ENCODE measurements around the gene ENO2.

Gene ENO2

GRCh38 chr12:6932766-6933165 lies 18.4 kb downstream of the ENO2 start:
- no peaks in the 10 kb centered on the region for H3K9me3 ChIP-seq (ENCODE audit: control insufficient read depth in 5 of 5, low read length in 5 of 5)
- H3K4me3 ChIP-seq (ENCODE audit: low read depth in 1 of 5, low read length in 5 of 5), result no peak overlapping the region
- H3K27me3 ChIP-seq (ENCODE audit: control insufficient read depth in 5 of 5, insufficient read depth in 4 of 5, low read length in 5 of 5), result no peaks in the 10 kb centered on the region
- H3K27ac ChIP-seq (ENCODE audit: low read depth, low read length), result peak overlapping the region; percentile 88
- peak overlapping the region in 2 of 5 donors; percentile 25 to 62 for H3K9ac ChIP-seq (ENCODE audit: low read length in 5 of 5)
- peaks cover 0 to 37% (median 29%) of the 10 kb centered on the region in 5 donors for H3K36me3 ChIP-seq (ENCODE audit: control insufficient read depth in 5 of 5, insufficient read depth in 5 of 5, low read length in 5 of 5)
- H3K4me1 ChIP-seq (ENCODE audit: control insufficient read depth in 5 of 5, insufficient read depth in 5 of 5, low read length in 5 of 5), result peaks cover 13 to 79% (median 64%) of the 10 kb centered on the region in 5 donors

GRCh38 chr12:6934110-6934509 lies 19.7 kb downstream of the ENO2 start:
- H3K36me3 ChIP-seq (ENCODE audit: control insufficient read depth in 5 of 5, insufficient read depth in 5 of 5, low read length in 5 of 5), result peaks cover 0 to 40% (median 29%) of the 10 kb centered on the region in 5 donors
- no peaks in the 10 kb centered on the region for H3K9me3 ChIP-seq (ENCODE audit: control insufficient read depth in 5 of 5, low read length in 5 of 5)
- H3K4me3 ChIP-seq (ENCODE audit: low read depth in 1 of 5, low read length in 5 of 5), result no peak overlapping the region
- peak overlapping the region; percentile 88 for H3K27ac ChIP-seq (ENCODE audit: low read depth, low read length)
- H3K9ac ChIP-seq (ENCODE audit: low read length in 5 of 5), result peak overlapping the region in 2 of 5 donors; percentile 1 to 63
- no peaks in the 10 kb centered on the region for H3K27me3 ChIP-seq (ENCODE audit: control insufficient read depth in 5 of 5, insufficient read depth in 4 of 5, low read length in 5 of 5)
- peaks cover 18 to 86% (median 69%) of the 10 kb centered on the region in 5 donors for H3K4me1 ChIP-seq (ENCODE audit: control insufficient read depth in 5 of 5, insufficient read depth in 5 of 5, low read length in 5 of 5)

- peaks cover 0 to 45% (median 34%) of the 10 kb centered on the region in 5 donors for H3K36me3 ChIP-seq (ENCODE audit: control insufficient read depth in 5 of 5, insufficient read depth in 5 of 5, low read length in 5 of 5)
Observed at GRCh38 chr12:6935371-6936193, 21.2 kb downstream of the ENO2 start.

GRCh38 chr12:6936194-6936635 lies 21.8 kb downstream of the ENO2 start:
- H3K36me3 ChIP-seq (ENCODE audit: control insufficient read depth in 5 of 5, insufficient read depth in 5 of 5, low read length in 5 of 5), result peaks cover 0 to 52% (median 39%) of the 10 kb centered on the region in 5 donors
- no peak overlapping the region for H3K9ac ChIP-seq (ENCODE audit: low read length in 5 of 5)
- H3K27me3 ChIP-seq (ENCODE audit: control insufficient read depth in 5 of 5, insufficient read depth in 4 of 5, low read length in 5 of 5), result no peaks in the 10 kb centered on the region
- H3K4me1 ChIP-seq (ENCODE audit: control insufficient read depth in 5 of 5, insufficient read depth in 5 of 5, low read length in 5 of 5), result peaks cover 14 to 72% (median 62%) of the 10 kb centered on the region in 5 donors
- H3K27ac ChIP-seq (ENCODE audit: low read depth, low read length), result peak overlapping the region; percentile 88
- H3K9me3 ChIP-seq (ENCODE audit: control insufficient read depth in 5 of 5, low read length in 5 of 5), result no peaks in the 10 kb centered on the region
- no peak overlapping the region for H3K4me3 ChIP-seq (ENCODE audit: low read depth in 1 of 5, low read length in 5 of 5)

More at GRCh38 chr12:6935371-6936193, 21.2 kb downstream of the ENO2 start:
- Histone ChIP-seq H3K4me3 (ENCODE audit: low read depth in 1 of 5, low read length in 5 of 5) (no peak overlapping the region), H3K27me3 (ENCODE audit: control insufficient read depth in 5 of 5, insufficient read depth in 4 of 5, low read length in 5 of 5) (no peaks in the 10 kb centered on the region), H3K27ac (ENCODE audit: low read depth, low read length) (peak overlapping the region; percentile 88), H3K9me3 (ENCODE audit: control insufficient read depth in 5 of 5, low read length in 5 of 5) (no peaks in the 10 kb centered on the region), H3K9ac (ENCODE audit: low read length in 5 of 5) (peak overlapping the region in 2 of 5 donors; percentile 23 to 63), H3K4me1 (ENCODE audit: control insufficient read depth in 5 of 5, insufficient read depth in 5 of 5, low read length in 5 of 5) (peaks cover 14 to 75% (median 66%) of the 10 kb centered on the region in 5 donors)

- H3K9ac ChIP-seq (ENCODE audit: low read length in 5 of 5), result peak overlapping the region in 4 of 5 donors; percentile 53 to 78 (median 71)
- peaks cover 0 to 58% (median 45%) of the 10 kb centered on the region in 5 donors for H3K36me3 ChIP-seq (ENCODE audit: control insufficient read depth in 5 of 5, insufficient read depth in 5 of 5, low read length in 5 of 5)
- no peaks in the 10 kb centered on the region for H3K27me3 ChIP-seq (ENCODE audit: control insufficient read depth in 5 of 5, insufficient read depth in 4 of 5, low read length in 5 of 5)
- H3K4me3 ChIP-seq (ENCODE audit: low read depth in 1 of 5, low read length in 5 of 5), result peak overlapping the region in 3 of 5 donors; percentile 65 to 76 (median 67)
- peak overlapping the region; percentile 88 for H3K27ac ChIP-seq (ENCODE audit: low read depth, low read length)
- no peaks in the 10 kb centered on the region for H3K9me3 ChIP-seq (ENCODE audit: control insufficient read depth in 5 of 5, low read length in 5 of 5)
- H3K4me1 ChIP-seq (ENCODE audit: control insufficient read depth in 5 of 5, insufficient read depth in 5 of 5, low read length in 5 of 5), result peaks cover 14 to 75% (median 62%) of the 10 kb centered on the region in 5 donors
Observed at GRCh38 chr12:6936636-6937480, 22.5 kb downstream of the ENO2 start.

- H3K27me3 ChIP-seq (ENCODE audit: control insufficient read depth in 5 of 5, insufficient read depth in 4 of 5, low read length in 5 of 5), result no peaks in the 10 kb centered on the region
- peak overlapping the region; percentile 53 to 76 (median 67) for H3K4me3 ChIP-seq (ENCODE audit: low read depth in 1 of 5, low read length in 5 of 5)
- H3K36me3 ChIP-seq (ENCODE audit: control insufficient read depth in 5 of 5, insufficient read depth in 5 of 5, low read length in 5 of 5), result peaks cover 0 to 61% (median 45%) of the 10 kb centered on the region in 5 donors
- H3K9me3 ChIP-seq (ENCODE audit: control insufficient read depth in 5 of 5, low read length in 5 of 5), result no peaks in the 10 kb centered on the region
- H3K27ac ChIP-seq (ENCODE audit: low read depth, low read length), result peak overlapping the region; percentile 88
- peaks cover 14 to 68% (median 53%) of the 10 kb centered on the region in 5 donors for H3K4me1 ChIP-seq (ENCODE audit: control insufficient read depth in 5 of 5, insufficient read depth in 5 of 5, low read length in 5 of 5)
- peak overlapping the region in 4 of 5 donors; percentile 69 to 78 (median 71) for H3K9ac ChIP-seq (ENCODE audit: low read length in 5 of 5)
Observed at GRCh38 chr12:6937481-6938352, 23.3 kb downstream of the ENO2 start.

GRCh38 chr12:6938353-6939190 lies 24.2 kb downstream of the ENO2 start:
- peaks cover 0 to 57% (median 44%) of the 10 kb centered on the region in 5 donors for H3K36me3 ChIP-seq (ENCODE audit: control insufficient read depth in 5 of 5, insufficient read depth in 5 of 5, low read length in 5 of 5)
- H3K27ac ChIP-seq (ENCODE audit: low read depth, low read length), result peak overlapping the region; percentile 88
- no peaks in the 10 kb centered on the region for H3K9me3 ChIP-seq (ENCODE audit: control insufficient read depth in 5 of 5, low read length in 5 of 5)
- peaks cover 11 to 70% (median 55%) of the 10 kb centered on the region in 5 donors for H3K4me1 ChIP-seq (ENCODE audit: control insufficient read depth in 5 of 5, insufficient read depth in 5 of 5, low read length in 5 of 5)
- H3K27me3 ChIP-seq (ENCODE audit: control insufficient read depth in 5 of 5, insufficient read depth in 4 of 5, low read length in 5 of 5), result no peaks in the 10 kb centered on the region
- H3K9ac ChIP-seq (ENCODE audit: low read length in 5 of 5), result peak overlapping the region in 3 of 5 donors; percentile 35 to 70 (median 69)
- peak overlapping the region; percentile 53 to 76 (median 67) for H3K4me3 ChIP-seq (ENCODE audit: low read depth in 1 of 5, low read length in 5 of 5)

- no peak overlapping the region for H3K4me3 ChIP-seq (ENCODE audit: low read depth in 1 of 5, low read length in 5 of 5)
- H3K9ac ChIP-seq (ENCODE audit: low read length in 5 of 5), result no peak overlapping the region
- H3K9me3 ChIP-seq (ENCODE audit: control insufficient read depth in 5 of 5, low read length in 5 of 5), result no peaks in the 10 kb centered on the region
- H3K36me3 ChIP-seq (ENCODE audit: control insufficient read depth in 5 of 5, insufficient read depth in 5 of 5, low read length in 5 of 5), result peaks cover 0 to 51% (median 38%) of the 10 kb centered on the region in 5 donors
- H3K27ac ChIP-seq (ENCODE audit: low read depth, low read length), result peak overlapping the region; percentile 30
- H3K4me1 ChIP-seq (ENCODE audit: control insufficient read depth in 5 of 5, insufficient read depth in 5 of 5, low read length in 5 of 5), result peaks cover 13 to 70% (median 55%) of the 10 kb centered on the region in 5 donors
- H3K27me3 ChIP-seq (ENCODE audit: control insufficient read depth in 5 of 5, insufficient read depth in 4 of 5, low read length in 5 of 5), result no peaks in the 10 kb centered on the region
Observed at GRCh38 chr12:6939191-6939540, 24.8 kb downstream of the ENO2 start.
